Osteoblast (primary cell): ENCODE results near the gene ZYG11B. TPM values are rescaled to one million over a fixed set of nuclear protein-coding genes. Genes with fewer than 3 reads are reported as not detected.
A peak's percentile ranks its signal among the peaks of the same experiment; 100 is the strongest.

Source experiments
- DNase-seq: peaks from one replicate; pipeline ENCODE4 v3.0.0; 2011; ENCODE audit warnings: low spot score, mixed read lengths; ENCODE audit not compliant: insufficient read length; ENCODE audit errors: missing footprints
- H2AFZ ChIP-seq: 2 replicates; pipeline ENCODE4 v1.6.0; 2011; ENCODE audit warnings: mild to moderate bottlenecking, low read length
- H3K27ac ChIP-seq: 2 replicates; pipeline ENCODE4 v1.5.1; 2011; ENCODE audit warnings: mild to moderate bottlenecking, low read depth, low read length, moderate library complexity
- H3K27me3 ChIP-seq: 2 replicates; pipeline ENCODE4 v1.6.0; 2012; ENCODE audit warnings: mild to moderate bottlenecking, control low read depth, inconsistent platforms, low read length, moderate library complexity; ENCODE audit not compliant: insufficient read depth
- H3K36me3 ChIP-seq: 2 replicates; pipeline ENCODE4 v1.5.1; 2011; ENCODE audit warnings: mild to moderate bottlenecking, low read length, control low read depth, moderate library complexity; ENCODE audit not compliant: insufficient read depth
- H3K4me1 ChIP-seq: 2 replicates; pipeline ENCODE4 v1.5.1; 2011; ENCODE audit warnings: mild to moderate bottlenecking, low read length, control low read depth, moderate library complexity; ENCODE audit not compliant: insufficient read depth
- H3K4me2 ChIP-seq: 2 replicates; pipeline ENCODE4 v1.6.0; 2011; ENCODE audit warnings: mild to moderate bottlenecking, low read length; ENCODE audit not compliant: insufficient read depth
- H3K4me3 ChIP-seq: fragments of 200-600 bp; sonication (generic); 3 replicates; pipeline ENCODE4 v1.5.1; 2012; ENCODE audit warnings: mild to moderate bottlenecking, low read length, inconsistent platforms; ENCODE audit not compliant: insufficient read depth
- H3K79me2 ChIP-seq: 2 replicates; pipeline ENCODE4 v1.6.0; 2012; ENCODE audit warnings: mild to moderate bottlenecking, low read length, control low read depth, inconsistent platforms; ENCODE audit not compliant: insufficient read depth
- H3K9me3 ChIP-seq: 2 replicates; pipeline ENCODE4 v1.5.1; 2011; ENCODE audit warnings: low read depth, low read length, control low read depth
- H4K20me1 ChIP-seq: 2 replicates; pipeline ENCODE4 v1.6.0; 2012; ENCODE audit warnings: mild to moderate bottlenecking, low read length, control low read depth; ENCODE audit not compliant: insufficient read depth
- total RNA-seq: library from RNA; depleted of rRNA; stranded (reverse); fragments of >200 nt; gene quantifications from 2 replicates; pipeline ENCODE4 v1.2.3, GENCODE V29; 2012
- TF ChIP-seq, protein P1 (sequence below): IDR thresholded peaks from 2 replicates; pipeline ENCODE4 v1.5.1; 2011; ENCODE audit warnings: mild to moderate bottlenecking, low read depth, low read length, moderate library complexity; ENCODE audit errors: extremely low read depth

ZYG11B gene
- 60.8 and 66.6 TPM in 2 replicates for total RNA-seq

DNA sequence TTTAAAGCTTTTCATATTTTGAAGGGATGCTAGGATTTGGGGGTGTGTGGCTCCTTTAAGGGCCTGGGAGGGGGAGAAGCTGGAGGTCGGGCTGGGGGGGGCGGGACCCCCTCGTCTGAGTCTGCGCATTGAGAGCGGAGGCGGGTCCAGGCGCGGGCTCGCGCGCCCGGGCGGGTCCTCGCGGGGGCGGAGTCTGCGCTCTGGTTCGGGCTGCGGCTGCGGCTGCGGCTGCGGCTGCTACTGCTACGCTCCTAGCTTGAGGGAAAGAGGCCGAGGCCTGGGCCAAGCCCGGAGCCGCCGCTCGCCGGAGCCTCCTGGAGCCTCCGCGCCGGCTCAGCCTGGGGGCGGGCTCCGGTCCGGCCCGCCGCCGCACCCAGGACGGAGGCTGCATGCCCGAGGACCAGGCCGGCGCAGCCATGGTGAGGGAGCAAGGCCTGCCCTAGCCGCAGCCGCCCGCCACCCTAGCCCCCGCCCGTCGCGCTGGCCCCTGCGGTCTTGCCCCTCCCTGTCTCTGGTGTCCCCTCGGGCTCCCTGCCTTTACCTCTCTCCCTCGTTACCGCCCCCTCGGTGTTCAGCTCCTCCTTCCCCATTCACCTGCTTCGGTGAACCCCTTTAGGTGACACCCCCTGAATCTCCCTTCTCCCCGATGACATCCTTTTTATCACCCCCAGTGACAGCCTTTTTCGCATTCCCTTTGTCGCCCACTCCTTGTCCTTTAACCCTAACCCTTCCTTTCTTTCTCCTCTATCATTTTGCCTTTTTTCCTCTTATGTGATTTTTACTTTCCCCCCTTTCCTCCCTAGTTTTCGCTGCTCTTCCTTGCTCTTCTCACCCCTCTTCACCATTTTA lies at the start of gene ZYG11B:
TSS of gene ZYG11B (plus strand) at position 189 of the 849 bp plus-strand sequence. CDS start at position 390, 201 bp downstream.
- no peaks in the 10 kb centered on the region for H3K9me3 ChIP-seq
- no peaks in the 10 kb centered on the region for H3K36me3 ChIP-seq
- H3K79me2 ChIP-seq: peaks cover 51% of the 10 kb centered on the region
- H3K4me2 ChIP-seq: peak within 1 kb of the TSS; percentile 99
- H2AFZ ChIP-seq: peak within 1 kb of the TSS; percentile 98
- peak within 1 kb of the TSS; percentile 74 for H3K27ac ChIP-seq
- peak; percentile 99 for DNase-seq
- no peaks in the 10 kb centered on the region for H3K27me3 ChIP-seq
- peak within 1 kb of the TSS; percentile 98 for H3K4me3 ChIP-seq
- TF ChIP-seq, protein P1, sequence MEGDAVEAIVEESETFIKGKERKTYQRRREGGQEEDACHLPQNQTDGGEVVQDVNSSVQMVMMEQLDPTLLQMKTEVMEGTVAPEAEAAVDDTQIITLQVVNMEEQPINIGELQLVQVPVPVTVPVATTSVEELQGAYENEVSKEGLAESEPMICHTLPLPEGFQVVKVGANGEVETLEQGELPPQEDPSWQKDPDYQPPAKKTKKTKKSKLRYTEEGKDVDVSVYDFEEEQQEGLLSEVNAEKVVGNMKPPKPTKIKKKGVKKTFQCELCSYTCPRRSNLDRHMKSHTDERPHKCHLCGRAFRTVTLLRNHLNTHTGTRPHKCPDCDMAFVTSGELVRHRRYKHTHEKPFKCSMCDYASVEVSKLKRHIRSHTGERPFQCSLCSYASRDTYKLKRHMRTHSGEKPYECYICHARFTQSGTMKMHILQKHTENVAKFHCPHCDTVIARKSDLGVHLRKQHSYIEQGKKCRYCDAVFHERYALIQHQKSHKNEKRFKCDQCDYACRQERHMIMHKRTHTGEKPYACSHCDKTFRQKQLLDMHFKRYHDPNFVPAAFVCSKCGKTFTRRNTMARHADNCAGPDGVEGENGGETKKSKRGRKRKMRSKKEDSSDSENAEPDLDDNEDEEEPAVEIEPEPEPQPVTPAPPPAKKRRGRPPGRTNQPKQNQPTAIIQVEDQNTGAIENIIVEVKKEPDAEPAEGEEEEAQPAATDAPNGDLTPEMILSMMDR: no peak
- H4K20me1 ChIP-seq: peaks cover 26% of the 10 kb centered on the region
- peaks cover 19% of the 10 kb centered on the region for H3K4me1 ChIP-seq

DNA sequence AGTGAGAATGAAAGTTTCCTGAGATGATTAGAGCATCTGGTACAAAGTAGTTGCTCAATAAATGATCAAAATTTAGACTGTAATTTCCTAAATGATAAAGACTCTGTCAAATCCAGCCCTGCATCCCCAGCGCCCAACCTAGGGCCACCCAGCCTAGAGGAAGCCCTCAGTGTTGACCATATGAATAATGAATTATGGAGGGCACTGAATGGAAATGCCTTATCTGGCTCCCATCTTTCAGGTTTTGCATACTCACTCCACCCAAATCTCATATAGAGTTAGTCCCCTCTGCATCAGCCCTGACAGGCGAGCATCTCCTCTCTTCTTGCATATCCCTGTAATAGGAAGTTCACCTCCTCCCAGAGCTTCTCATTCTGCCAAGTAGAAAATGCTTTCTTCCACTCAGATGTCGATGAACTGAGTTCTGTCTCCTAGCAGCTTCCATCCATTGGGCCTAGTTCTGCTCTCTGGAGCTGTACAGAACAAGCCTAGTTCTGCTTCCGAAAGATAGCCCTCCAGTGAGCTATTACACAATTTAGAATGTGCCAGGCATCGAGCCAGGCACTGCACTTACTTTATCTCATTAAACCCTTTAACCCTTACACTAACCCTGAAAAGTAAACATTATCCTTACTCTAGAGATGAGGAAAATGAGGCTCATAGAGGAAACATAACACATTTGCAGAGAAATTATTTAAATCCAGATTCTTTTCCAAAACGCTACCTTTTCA lies 49.0 kb upstream of the ZYG11B start:
- no peaks in the 10 kb centered on the region for H3K4me1 ChIP-seq

DNA sequence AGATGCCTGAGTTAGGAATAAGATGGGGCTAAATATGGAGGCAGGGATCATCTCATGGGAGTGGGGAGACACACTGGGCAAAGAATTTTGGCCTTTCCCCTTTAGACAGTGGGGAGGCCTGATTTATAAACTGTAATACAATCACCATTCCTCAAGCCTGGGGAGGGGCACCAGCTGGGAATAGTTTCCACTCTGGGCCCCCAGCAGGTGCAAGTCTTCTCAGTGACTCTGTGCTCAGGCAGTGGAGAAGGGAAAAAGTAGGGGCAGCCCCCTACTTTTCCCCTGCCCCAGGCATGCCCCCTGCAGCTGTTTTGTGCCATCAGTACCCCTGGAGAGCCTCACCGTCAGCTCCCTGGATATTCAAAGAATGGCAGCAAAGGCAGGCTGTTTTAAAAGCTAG lies 47.2 kb upstream of the ZYG11B start:
- H3K4me1 ChIP-seq: no peaks in the 10 kb centered on the region
- TF ChIP-seq, protein P1: no peak
- no peak overlapping the region for H2AFZ ChIP-seq
- H3K4me2 ChIP-seq: no peak overlapping the region
- no peaks in the 10 kb centered on the region for H3K79me2 ChIP-seq
- no peaks in the 10 kb centered on the region for H3K27me3 ChIP-seq
- no peaks in the 10 kb centered on the region for H3K9me3 ChIP-seq
- H3K27ac ChIP-seq: no peak overlapping the region
- no peak overlapping the region for H3K4me3 ChIP-seq
- H4K20me1 ChIP-seq: no peaks in the 10 kb centered on the region
- no peaks in the 10 kb centered on the region for H3K36me3 ChIP-seq
- DNase-seq: no peak

More for the DNA sequence above, 49.0 kb upstream of the ZYG11B start:
- Histone ChIP-seq H3K36me3 (no peaks in the 10 kb centered on the region), H3K27me3 (no peaks in the 10 kb centered on the region), H2AFZ (no peak overlapping the region), H3K27ac (no peak overlapping the region), H3K4me2 (no peak overlapping the region), H3K4me3 (no peak overlapping the region), H3K9me3 (no peaks in the 10 kb centered on the region), H4K20me1 (no peaks in the 10 kb centered on the region), H3K79me2 (no peaks in the 10 kb centered on the region)
- TF ChIP-seq, protein P1: no peak
- DNase-seq: peak; percentile 13

DNA sequence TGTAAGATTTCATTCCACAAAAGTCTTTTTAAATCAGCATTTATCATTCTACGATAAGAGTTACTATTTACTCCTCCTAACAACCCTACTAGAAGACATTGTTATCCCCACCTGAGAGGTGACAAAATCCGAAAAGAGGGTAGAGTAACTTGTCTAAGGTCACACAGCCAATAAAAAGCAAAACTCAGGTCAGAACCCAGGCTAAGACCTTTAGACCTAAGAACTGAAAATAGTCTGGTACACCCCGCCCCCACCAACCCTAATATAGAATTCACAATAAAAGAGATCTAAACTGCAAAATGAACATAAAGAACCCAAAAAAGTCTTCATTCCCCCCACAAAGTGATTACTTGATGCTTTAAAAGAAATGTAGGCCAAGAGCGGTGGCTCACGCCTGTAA lies 46.8 kb upstream of the ZYG11B start:
- DNase-seq: no peak
- Histone ChIP-seq H3K4me3 (no peak overlapping the region), H3K79me2 (no peaks in the 10 kb centered on the region), H4K20me1 (no peaks in the 10 kb centered on the region), H3K27ac (no peak overlapping the region), H3K27me3 (no peaks in the 10 kb centered on the region), H2AFZ (no peak overlapping the region), H3K36me3 (no peaks in the 10 kb centered on the region), H3K4me2 (no peak overlapping the region), H3K9me3 (no peaks in the 10 kb centered on the region), H3K4me1 (no peaks in the 10 kb centered on the region)
- TF ChIP-seq, protein P1: no peak
